Measurements from ENCODE around the gene ARHGAP8.

DNA sequence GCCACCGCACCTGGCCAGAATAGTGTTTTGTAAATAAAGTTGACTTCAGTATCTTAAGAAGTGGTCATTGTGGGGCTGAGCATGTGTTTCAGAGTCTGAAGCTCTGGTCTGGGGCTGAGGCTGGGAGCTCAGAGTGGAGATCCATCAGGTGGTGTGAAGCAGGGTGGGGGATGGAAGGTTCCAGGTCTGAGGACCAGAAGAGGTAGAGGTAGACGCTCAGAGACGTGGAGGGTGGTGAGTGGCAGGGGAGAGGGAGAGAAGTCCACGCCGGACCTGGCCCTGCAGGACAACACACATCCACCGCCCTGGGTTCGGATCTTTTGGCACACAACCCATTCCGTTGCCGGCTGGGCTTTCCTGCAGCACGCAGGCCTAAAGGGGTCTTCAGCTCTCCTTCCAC, 40.7 kb downstream of the ARHGAP8 start:
- no peak for TF ChIP-seq EZH2 (IDR thresholded peaks at IDR 0.05; ENCODE audit: borderline replicate concordance, insufficient read depth, low read depth, low read length, poor library complexity, severe bottlenecking)
- TF ChIP-seq, protein P1, sequence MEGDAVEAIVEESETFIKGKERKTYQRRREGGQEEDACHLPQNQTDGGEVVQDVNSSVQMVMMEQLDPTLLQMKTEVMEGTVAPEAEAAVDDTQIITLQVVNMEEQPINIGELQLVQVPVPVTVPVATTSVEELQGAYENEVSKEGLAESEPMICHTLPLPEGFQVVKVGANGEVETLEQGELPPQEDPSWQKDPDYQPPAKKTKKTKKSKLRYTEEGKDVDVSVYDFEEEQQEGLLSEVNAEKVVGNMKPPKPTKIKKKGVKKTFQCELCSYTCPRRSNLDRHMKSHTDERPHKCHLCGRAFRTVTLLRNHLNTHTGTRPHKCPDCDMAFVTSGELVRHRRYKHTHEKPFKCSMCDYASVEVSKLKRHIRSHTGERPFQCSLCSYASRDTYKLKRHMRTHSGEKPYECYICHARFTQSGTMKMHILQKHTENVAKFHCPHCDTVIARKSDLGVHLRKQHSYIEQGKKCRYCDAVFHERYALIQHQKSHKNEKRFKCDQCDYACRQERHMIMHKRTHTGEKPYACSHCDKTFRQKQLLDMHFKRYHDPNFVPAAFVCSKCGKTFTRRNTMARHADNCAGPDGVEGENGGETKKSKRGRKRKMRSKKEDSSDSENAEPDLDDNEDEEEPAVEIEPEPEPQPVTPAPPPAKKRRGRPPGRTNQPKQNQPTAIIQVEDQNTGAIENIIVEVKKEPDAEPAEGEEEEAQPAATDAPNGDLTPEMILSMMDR (IDR thresholded peaks at IDR 0.05), result no peak

Data from B cell (primary cell).